HCT116 (cell line): ENCODE data around the gene UROD. TPM values are rescaled to one million over a fixed set of nuclear protein-coding genes. Genes with fewer than 3 reads are reported as not detected.

Experiments
- ATAC-seq: fragments of 200-7000 bp; cut with Tn5 transposase; 2 replicates; pipeline ENCODE4 v1.9.1; 2020; ENCODE audit warnings: mild to moderate bottlenecking, moderate library complexity
- BruUV-seq: library from RNA; stranded (reverse); fragments of 400-500 nt; replicated peaks from 2 replicates; lab custom pipeline; 2021; lab: Mats Ljungman, UMichigan
- CTCF ChIA-PET: fragments of 300-600 bp; sonication (Branson Sonifier 250); formaldehyde crosslinking; loops from one replicate; lab custom pipeline; 2021; ENCODE audit warnings: antibody characterized with exemption; lab: Charles Lee
- POLR2A ChIA-PET: fragments of 300-600, 350-600 bp; sonication (Branson Sonifier 250); formaldehyde crosslinking; loops from one replicate; lab custom pipeline; 2021; ENCODE audit warnings: antibody characterized with exemption; lab: Charles Lee
- RAD21 ChIA-PET, 2 experiments: fragments of 300-600 bp; sonication (Branson Sonifier 250); formaldehyde crosslinking; loops; one replicate each; lab custom pipeline; 2023; ENCODE audit warnings: low total read pairs in 2 of 2; ENCODE audit not compliant: uncharacterized antibody in 2 of 2, unreplicated experiment in 2 of 2, low non-redundant PET in 1 of 2; lab: Charles Lee
- DNase-seq: peaks from one replicate; pipeline ENCODE4 v3.0.0-alpha.2; 2010; ENCODE audit warnings: low read depth, low spot score
- H2AFZ ChIP-seq: fragments of 200-600 bp; shearing (Covaris generic), sonication (generic); 2 replicates; pipeline ENCODE4 v1.6.1; 2017; ENCODE audit warnings: low read depth, mixed run types, mixed read lengths, antibody characterized with exemption, low read length; ENCODE audit not compliant: poor library complexity, severe bottlenecking
- H3K27ac ChIP-seq: 2 replicates; pipeline ENCODE4 v1.5.1; 2012; ENCODE audit warnings: low read depth, low read length
- H3K27me3 ChIP-seq: fragments of 200-600 bp; sonication (generic); 2 replicates; pipeline ENCODE4 v1.6.1; 2016; ENCODE audit warnings: mixed run types, low read length, mixed read lengths; ENCODE audit not compliant: insufficient read depth
- H3K36me3 ChIP-seq, 2 experiments: fragments of 200-500 bp in 1 of 2; fragments of 200-600 bp in 1 of 2; sonication (Bioruptor generic) in 1 of 2; sonication (generic) in 1 of 2; 2 replicates each; pipeline versions ENCODE4 v1.5.1 to v1.6.1; 2014 to 2016; ENCODE audit warnings: low read length in 2 of 2, inconsistent platforms in 1 of 2, mixed read lengths in 1 of 2, mixed run types in 1 of 2; ENCODE audit not compliant: insufficient read depth in 2 of 2, control insufficient read depth in 1 of 2
- H3K4me1 ChIP-seq, 2 experiments: fragments of 200-600 bp in 1 of 2; sonication (generic) in 1 of 2; 2 replicates each; pipeline versions ENCODE4 v1.5.1 to v1.6.1; 2012 to 2017; ENCODE audit warnings: low read length in 2 of 2, inconsistent platforms in 1 of 2, mild to moderate bottlenecking in 1 of 2, mixed read lengths in 1 of 2, mixed run types in 1 of 2, moderate library complexity in 1 of 2; ENCODE audit not compliant: insufficient read depth in 2 of 2, control insufficient read depth in 1 of 2
- H3K4me2 ChIP-seq: fragments of 200-600 bp; sonication (generic); 2 replicates; pipeline ENCODE4 v1.6.1; 2017; ENCODE audit warnings: mixed run types, low read length, mixed read lengths
- H3K4me3 ChIP-seq, 2 experiments: fragments of 200-600 bp in 1 of 2; sonication (generic) in 1 of 2; replicated peaks in 1 of 2; 2 replicates each; pipeline ENCODE4 v1.5.1; 2011 to 2016; ENCODE audit warnings: low read length in 2 of 2, control low read depth in 1 of 2, low read depth in 1 of 2, mild to moderate bottlenecking in 1 of 2, mixed read lengths in 1 of 2, mixed run types in 1 of 2
- H3K79me2 ChIP-seq: fragments of 200-600 bp; sonication (generic); 2 replicates; pipeline ENCODE4 v1.6.1; 2017; ENCODE audit warnings: mild to moderate bottlenecking, mixed run types, low read length, moderate library complexity, mixed read lengths; ENCODE audit not compliant: insufficient read depth
- H3K9ac ChIP-seq: fragments of 200-600 bp; sonication (generic); 2 replicates; pipeline ENCODE4 v1.6.1; 2016; ENCODE audit warnings: low read length, mixed read lengths
- H3K9me2 ChIP-seq: fragments of 200-600 bp; sonication (generic), shearing (Covaris generic); 2 replicates; pipeline ENCODE4 v1.6.1; 2017; ENCODE audit warnings: mixed run types, mild to moderate bottlenecking, moderate library complexity; ENCODE audit not compliant: insufficient read depth
- H3K9me3 ChIP-seq, 2 experiments: fragments of 200-500 bp in 1 of 2; fragments of 200-600 bp in 1 of 2; sonication (Bioruptor generic) in 1 of 2; sonication (generic) in 1 of 2; 2 replicates each; pipeline ENCODE4 v1.6.1; 2014 to 2017; ENCODE audit warnings: low read length in 2 of 2, mixed read lengths in 2 of 2, inconsistent platforms in 1 of 2, low read depth in 1 of 2, mild to moderate bottlenecking in 1 of 2, mixed run types in 1 of 2, moderate library complexity in 1 of 2; ENCODE audit not compliant: control insufficient read depth in 1 of 2, insufficient read depth in 1 of 2
- H4K20me1 ChIP-seq: fragments of 200-600 bp; sonication (generic), shearing (Covaris generic); 2 replicates; pipeline ENCODE4 v1.6.1; 2017; ENCODE audit warnings: mixed run types, mild to moderate bottlenecking, moderate library complexity; ENCODE audit not compliant: insufficient read depth
- ZNF274 ChIP-seq: fragments of 200-500 bp; sonication (Bioruptor generic); IDR thresholded peaks from 2 replicates; pipeline ENCODE4 v1.6.1; 2014; ENCODE audit warnings: mild to moderate bottlenecking, low read depth, low read length, inconsistent platforms
- intact Hi-C: fragments of 100-400 bp; cut with micrococcal nuclease; formaldehyde crosslinking; loops from 2 replicates; pipeline ENCODE4 v1.10.0; 2022
- total RNA-seq: library from RNA; stranded (reverse); gene quantifications from one replicate; pipeline ENCODE4 v1.2.1, GENCODE V29; 2021; ENCODE audit not compliant: unreplicated experiment

Gene UROD
- total RNA-seq, 1 experiment from 2014 or later, result 73.7 TPM

DNA sequence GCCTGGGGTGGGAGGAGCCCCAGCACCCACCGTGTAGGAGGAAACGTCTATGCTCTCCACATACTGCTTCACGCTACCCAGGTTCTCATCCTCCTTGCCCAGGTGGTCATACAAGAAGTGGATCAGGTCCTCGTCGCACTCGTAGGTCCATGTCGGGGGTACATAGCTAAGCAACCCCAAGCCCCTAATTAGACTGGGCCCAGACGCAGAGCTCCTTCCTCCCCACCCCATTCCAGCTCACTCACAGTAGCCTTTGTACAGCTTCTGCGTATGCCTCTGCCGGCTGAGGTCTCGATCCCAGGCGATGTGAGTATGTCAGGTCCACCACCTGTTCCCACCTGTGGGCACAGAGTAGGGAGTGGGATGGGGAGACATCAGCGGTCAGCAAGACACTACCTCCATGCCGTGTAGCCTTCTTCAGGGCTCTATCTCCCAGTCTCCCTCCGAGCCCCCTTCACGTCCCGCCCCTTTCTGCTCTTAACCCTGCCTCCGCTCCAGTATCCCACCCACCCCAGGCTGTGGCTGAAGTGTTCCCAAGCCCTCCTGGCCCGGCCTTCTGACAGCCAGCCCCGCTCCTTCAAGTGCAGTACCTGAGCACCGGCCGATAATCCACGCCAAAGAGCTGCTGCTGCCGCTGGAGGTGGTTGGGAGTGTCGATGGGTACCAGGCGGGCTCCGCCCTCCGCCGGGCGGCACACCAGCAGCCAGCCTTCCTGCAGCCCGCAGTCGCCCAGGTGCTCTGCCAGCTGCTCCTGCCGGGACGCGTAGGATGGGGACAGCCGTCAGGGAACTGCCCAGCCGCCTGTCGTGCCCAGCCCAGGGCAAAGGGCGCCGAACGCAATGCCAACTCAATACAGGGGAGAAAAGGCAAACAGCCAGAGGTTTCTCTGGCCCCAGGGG is 1.8 kb upstream of the UROD start:
- Histone ChIP-seq H3K27ac (peak overlapping the region; percentile 65), H3K9me2 (no peaks in the 10 kb centered on the region)
- TF ChIP-seq ZNF274, result no peak
- TF ChIP-seq, all 23 proteins: peak for 0
- Histone ChIP-seq H3K4me2 (peak overlapping the region; percentile 80), H4K20me1 (no peaks in the 10 kb centered on the region), H3K9ac (peak overlapping the region; percentile 68), H3K4me3 (peak overlapping the region; percentile 74 to 75), H3K9me3 (no peaks in the 10 kb centered on the region), H2AFZ (no peak overlapping the region), H3K27me3 (no peaks in the 10 kb centered on the region), H3K79me2 (peaks cover 12% of the 10 kb centered on the region; the same call in 1 of the 2 replicates), H3K4me1 (peaks cover 9 to 28% of the 10 kb centered on the region in 2 experiments; a peak in 3 of 4 replicates), H3K36me3 (peaks cover 8 to 10% of the 10 kb centered on the region in 2 experiments; a peak in 2 of 4 replicates)
- TSS peak; percentile 39 for BruUV-seq
- POLR2A ChIA-PET, result interaction anchor here (0.6 to 5.4 kb wide), 10 partner anchors 24 to 573 kb away, joined by 3 to 35 read pairs (median 8); partner anchors contain the start of genes CCDC163, DYNLT4, EIF2B3 and MMACHC
- DNase-seq (no peak), ATAC-seq (peak; percentile 31)
- intact Hi-C loops, result loop anchor here (2.0 to 10.0 kb wide), 5 partner anchors 173 to 895 kb away; partner anchors contain the start of genes MUTYH, RNU5D-1 and TOE1
- RAD21 ChIA-PET, result interaction anchor here (0.6 to 2.5 kb wide), 6 partner anchors 24 to 293 kb away, joined by 3 to 9 read pairs (median 7); partner anchors contain the start of gene EIF2B3 (in 1 of the 2)
- CTCF ChIA-PET, result interaction anchor here (0.6 to 11.9 kb wide), 6 partner anchors 174 to 1020 kb away, joined by 3 to 214 read pairs (median 14); partner anchors contain the start of genes PLK3 and TESK2
